Caki2 (cell line): Measurements from ENCODE around the gene PLEKHM2. TPM values are rescaled to one million over a fixed set of nuclear protein-coding genes. Genes with fewer than 3 reads are reported as not detected.
A peak's percentile ranks its signal among the peaks of the same experiment; 100 is the strongest.
"Not testable (repeated sequence)": the region's sequence is repeated elsewhere in the genome, so short reads cannot be mapped to it uniquely, and the experiment has no call there.

Experiments
- DNase-seq: peaks from one replicate; pipeline ENCODE4 v3.0.0-alpha.2; 2015; ENCODE audit warnings: low read depth
- in situ Hi-C: cut with HindIII; loops from 2 replicates; pipeline ENCODE4 v1.10.0; 2016; ENCODE audit warnings: low sequenced_read_pairs, low pct_unique_long_range_greater_than_20kb, mixed read lengths
- total RNA-seq: library from RNA; depleted of rRNA; stranded (reverse); fragments of >200 nt; shearing (Covaris generic); gene quantifications from 2 replicates; pipeline ENCODE4 v1.2.3, GENCODE V29; 2014; ENCODE audit warnings: low replicate concordance

The PLEKHM2 gene
- total RNA-seq, 1 experiment from 2014 or later, result 53.5 TPM

DNA sequence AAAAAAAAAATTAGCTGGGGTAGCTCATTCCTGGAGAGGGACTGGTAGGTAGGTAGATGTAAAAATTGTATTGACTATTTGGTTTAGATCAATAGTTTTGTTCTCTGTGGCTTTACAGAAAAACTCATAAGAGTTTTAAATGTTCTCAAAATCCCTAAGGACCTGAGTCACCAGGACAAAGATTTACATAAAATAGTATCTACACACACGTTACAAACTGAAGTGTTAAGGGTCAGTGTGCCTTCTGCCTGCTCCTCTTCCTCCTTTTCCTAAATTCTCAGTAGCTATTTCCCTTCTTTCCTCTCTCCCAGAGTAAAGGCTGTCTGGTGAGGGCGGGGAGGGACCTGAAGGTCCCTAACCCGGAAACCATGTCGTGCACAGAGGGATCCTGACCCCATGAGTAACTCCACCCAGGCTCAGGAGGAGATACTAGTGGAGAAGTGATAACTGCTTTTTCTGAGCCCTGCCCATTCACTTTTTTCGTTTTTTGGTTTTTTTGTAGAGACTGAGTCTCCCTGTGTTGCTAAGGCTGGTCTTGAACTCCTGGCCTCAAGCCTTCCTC, 8.1 kb downstream of the PLEKHM2 start:
- in situ Hi-C loops, result no loop called here
- no peak for DNase-seq

DNA sequence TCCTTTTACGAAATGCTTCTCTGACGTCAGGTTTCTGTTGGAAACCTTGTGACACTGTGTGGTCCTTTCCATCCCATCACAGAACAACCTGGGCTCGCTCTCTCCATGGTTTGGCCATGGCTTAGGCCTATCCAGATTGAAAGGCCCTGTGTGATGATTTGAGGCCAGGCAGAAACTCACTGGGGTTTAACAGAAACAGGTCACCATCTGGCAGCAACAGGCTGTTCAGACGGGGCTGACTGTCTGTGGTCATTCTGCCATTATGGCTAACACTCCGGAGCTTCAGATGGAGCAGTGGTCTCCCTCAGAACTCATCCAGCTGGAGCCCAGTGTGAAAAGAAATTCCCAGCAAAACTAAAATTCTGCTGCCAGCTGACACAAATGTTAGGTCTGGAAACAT, 9.3 kb downstream of the PLEKHM2 start:
- in situ Hi-C loops, result no loop called here
- DNase-seq, result no peak

DNA sequence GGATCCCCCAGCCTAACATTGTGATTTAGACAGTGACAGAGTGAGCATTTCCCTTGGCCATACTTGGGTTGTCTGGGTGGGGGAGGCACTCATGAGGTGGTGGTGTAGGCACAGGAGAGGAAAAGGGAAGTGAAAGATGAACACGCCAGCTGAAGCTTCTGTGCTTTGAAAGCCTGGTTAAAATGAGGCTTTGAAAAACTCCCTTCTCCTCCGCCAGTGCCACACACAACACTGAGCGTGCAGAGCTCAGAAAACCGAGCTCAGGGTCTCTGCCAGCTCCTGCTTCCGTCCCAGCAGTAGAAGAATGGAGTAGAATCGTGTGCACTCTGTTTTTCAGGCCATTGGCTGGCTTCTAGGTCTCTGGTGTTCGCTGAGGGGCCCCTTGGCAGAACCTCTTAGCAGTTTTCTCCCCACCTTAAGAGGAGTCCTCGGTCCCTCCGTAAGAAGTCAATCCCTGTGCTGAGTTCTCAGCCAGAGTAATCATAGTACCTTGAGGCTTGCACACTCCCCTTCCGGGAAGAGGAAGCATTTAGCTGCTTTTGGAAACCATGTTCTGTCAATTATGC, 12.9 kb downstream of the PLEKHM2 start:
- DNase-seq, result no peak
- in situ Hi-C loops, result no loop called here

DNA sequence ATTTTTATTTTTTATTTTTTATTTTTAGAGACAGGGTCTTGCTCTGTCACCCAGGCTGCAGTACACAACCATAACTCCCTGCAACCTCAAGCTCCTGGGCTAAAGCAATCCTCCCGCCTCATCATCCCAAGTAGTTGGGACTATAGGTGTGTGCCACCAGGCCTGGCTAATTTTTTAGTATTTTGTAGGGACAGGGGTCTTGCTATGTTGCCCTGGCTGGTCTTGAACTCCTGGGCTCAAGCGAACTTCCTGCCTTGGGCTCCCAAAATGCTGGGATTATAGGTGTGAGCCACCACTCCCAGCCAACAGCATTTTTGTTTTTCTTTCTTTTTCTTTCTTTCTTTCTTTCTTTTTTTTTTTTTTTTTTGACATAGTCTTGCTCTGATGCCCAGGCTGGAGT, 14.1 kb downstream of the PLEKHM2 start:
- in situ Hi-C loops, result no loop called here
- DNase-seq, result no peak

DNA sequence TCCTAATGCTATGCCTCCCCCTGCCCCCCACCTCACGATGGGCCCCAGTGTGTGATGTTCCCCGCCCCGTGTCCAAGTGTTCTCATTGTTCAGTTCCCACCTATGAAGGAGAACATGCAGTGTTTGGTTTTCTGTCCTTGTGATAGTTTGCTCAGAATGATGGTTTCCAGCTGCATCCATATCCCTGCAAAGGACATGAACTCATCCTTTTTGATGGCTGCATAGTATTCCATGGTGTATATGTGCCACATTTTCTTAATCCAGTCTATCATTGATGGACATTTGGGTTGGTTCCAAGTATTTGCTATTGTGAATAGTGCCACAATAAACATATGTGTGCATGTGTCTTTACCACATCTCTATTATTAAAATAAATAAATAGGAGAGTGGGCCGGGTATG, 15.2 kb downstream of the PLEKHM2 start:
- in situ Hi-C loops, DNase-seq: not testable (repeated sequence)

DNA sequence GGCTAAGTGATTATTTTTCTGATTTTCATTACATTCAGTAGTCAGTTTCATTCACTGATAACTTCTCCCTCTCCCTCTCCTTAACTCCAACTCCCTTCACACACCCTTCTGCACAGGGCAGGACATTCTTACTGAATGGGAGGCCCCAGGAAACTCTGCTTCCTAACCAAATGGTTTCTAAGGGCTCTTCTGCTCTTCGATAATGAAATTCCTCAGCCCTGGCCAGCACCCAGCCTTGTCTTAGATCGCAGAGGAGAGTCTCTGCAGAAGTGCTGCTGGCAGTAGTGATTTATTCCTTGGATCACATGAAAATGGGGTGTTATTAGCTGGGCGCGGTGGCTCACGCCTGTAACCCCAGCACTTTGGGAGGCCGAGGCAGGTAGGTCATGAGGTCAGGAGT, 16.4 kb downstream of the PLEKHM2 start:
- in situ Hi-C loops, result no loop called here
- DNase-seq, result no peak

DNA sequence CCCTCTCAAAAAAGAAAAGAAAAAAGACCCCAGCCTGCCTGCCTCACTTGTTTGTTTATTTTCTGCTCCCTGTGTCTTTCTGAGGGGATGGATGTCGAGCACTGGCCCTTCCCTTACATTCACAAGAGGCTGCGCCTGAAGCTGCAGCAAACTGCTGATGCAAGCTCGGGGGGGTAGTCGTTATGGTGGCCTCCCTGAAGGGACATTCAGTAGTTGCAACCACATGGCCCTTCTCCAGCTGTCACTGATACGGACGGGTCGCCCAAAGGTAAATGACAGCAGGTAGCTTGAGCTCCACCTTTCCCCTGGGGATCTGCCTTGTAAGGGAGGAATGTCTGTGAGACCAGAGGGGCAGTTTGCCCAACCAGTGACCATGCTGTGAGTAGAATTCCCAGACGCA, 17.7 kb downstream of the PLEKHM2 start:
- DNase-seq, result no peak
- in situ Hi-C loops, result no loop called here

DNA sequence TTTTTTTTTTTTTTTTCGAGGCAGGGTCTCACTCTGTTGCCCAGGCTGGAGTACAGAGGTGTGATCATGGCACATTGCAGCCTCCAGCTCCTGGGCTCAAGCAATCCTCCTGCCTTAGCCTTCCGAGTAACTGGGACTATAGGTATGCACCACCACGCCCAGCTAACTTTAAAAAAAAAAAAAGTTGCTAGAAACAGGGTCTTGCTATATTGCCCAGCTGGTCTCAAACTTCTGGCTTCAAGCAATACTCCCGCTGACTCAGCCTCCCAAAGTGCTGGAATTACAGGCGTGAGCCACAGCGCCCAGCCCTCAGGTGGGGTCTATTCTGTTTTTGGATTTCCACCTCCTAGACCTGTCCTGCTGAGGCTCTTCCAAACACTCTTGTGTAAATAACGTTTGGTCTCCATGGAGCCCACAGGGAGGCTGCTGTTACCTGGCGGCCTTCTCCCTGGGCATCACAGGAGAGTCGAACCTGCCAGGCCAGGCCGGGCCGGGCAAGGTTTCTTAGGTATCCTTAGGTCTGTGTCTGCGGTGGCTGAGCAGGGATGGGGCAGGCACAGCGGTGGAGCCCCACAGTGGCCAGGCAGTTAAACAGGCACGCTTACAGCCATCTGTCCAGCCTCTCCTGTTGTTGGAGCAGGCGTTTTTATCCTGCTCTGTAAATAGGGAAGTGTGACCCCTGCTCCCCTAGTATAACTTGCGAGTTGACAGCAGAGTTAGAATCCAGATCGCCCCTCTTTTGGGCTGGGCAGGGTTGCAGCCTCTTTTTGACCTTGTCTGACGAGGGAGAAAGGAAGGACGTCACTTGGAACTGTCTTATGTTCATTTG, 18.8 kb downstream of the PLEKHM2 start:
- DNase-seq, result no peak
- in situ Hi-C loops, result no loop called here

DNA sequence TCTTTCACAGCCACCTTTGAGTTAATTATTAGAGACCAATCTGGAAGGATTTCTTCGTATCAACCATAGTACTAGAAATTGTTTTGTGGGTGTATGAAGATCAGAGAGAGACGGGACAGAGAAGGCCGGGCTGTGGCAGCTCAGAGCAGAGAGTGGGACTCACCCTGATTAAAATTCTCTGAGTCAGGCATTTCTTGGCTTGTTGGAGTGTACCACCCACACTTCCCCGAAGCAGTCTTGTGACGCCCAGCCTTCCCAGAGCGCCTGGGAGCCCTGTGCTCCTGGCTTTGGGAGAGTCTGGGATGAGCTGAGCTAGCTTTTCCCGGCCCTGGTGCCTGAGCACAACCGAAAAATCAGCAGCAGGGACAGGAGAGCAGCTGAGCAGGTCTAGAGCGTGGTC, 19.4 kb downstream of the PLEKHM2 start:
- DNase-seq, result peak; percentile 69
- in situ Hi-C loops, result no loop called here

DNA sequence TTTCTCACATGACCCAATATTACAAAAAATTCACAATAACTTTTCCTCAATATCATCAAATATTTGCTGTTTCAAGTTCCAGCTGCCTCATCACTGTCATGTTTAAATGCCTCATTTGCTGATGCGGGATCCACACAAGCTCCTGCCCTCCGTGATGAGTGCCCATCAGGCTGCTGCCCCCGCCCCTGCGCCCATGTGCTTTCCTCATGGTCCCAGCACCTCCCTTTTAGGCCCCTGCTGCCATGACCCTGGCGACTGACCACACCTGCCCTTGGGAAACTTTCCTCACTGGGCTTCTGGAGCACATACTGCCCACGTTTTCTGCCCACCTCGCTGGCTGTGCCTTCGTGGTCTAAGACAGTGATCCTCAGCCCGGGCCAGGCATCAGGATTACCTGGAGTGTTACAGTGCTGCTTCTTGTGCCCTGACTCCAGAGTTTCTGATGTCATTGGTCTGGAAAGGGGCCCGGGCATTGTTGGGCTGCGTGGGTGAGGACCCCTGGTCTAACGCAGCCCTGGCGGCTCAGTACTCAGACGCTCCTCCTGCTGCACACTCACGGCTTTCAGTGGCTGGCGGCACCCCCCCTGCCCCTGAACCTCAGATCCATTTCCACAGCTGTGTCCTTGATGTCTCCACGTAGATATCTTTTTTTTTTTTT, 20.5 kb downstream of the PLEKHM2 start:
- in situ Hi-C loops, result no loop called here
- DNase-seq, result no peak

DNA sequence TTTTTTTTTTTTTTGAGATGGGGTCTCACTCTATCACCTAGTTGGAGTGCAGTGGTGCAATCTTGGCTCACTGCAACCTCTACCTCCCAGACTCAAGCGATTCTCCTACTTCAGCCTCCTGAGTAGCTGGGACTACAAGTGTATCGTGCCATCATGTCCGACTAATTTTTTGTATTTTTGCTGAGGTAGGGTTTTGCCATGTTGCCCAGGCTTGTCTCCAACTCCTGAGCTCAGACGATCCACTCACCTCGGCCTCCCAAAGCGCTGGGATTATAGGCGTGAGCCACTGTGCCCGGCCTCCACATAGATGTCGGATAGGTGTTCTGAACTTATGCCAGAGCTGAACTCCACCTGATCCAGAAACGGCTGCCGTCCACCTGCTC, 21.1 kb downstream of the PLEKHM2 start:
- DNase-seq, result no peak
- in situ Hi-C loops, result no loop called here

DNA sequence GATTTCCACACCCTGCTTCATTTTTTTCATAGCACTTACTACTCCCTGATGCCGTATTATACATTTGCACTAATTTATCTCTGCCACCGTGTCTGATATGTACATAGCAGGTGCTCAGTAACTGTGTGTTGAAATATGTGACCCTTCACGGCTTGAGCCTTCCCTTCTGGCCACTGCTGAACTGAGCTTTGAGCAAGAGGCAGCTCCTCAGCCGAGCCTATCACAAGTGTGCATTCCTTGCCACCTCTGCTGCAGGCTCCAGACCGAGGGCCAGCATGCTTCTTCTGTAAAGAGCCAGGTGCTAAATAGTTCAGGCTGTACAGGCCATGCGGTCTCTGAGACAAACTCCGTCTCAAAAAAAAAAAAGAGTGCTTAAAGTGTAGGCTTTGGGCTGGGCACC, 22.6 kb downstream of the PLEKHM2 start:
- in situ Hi-C loops, result no loop called here
- no peak for DNase-seq

DNA sequence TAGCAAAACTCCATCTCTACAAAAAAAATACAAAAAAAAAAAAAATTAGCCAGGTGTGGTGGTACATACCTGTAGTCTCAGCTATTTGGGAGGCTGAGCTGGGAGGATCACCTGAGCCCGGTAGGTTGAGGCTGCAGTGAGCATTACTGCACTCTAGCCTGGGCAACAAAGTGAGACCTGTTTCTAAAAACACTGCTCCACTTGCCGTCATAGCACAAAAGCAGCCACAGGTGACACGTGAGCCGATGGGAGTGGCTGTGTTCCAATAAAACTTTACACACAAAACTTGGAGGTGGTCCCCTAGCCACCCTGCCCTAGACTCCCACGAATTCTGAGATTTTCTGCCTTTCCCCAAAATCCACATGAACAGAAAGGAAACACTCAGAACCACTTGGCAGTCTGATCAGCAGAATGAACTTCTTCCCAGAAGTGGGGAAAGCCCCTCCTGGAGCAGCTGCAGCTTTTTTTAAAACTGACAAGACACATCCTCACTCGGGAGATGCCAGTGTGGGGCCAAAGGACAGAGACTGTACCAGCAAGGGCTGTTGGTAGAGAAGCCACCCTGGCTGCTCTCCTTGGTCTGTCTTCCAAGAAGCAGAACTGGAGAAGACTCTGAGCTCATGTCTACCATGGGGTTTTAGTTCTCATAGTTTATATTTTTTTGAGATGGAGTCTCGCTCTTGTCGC, 23.3 kb downstream of the PLEKHM2 start:
- in situ Hi-C loops, result no loop called here
- no peak for DNase-seq

DNA sequence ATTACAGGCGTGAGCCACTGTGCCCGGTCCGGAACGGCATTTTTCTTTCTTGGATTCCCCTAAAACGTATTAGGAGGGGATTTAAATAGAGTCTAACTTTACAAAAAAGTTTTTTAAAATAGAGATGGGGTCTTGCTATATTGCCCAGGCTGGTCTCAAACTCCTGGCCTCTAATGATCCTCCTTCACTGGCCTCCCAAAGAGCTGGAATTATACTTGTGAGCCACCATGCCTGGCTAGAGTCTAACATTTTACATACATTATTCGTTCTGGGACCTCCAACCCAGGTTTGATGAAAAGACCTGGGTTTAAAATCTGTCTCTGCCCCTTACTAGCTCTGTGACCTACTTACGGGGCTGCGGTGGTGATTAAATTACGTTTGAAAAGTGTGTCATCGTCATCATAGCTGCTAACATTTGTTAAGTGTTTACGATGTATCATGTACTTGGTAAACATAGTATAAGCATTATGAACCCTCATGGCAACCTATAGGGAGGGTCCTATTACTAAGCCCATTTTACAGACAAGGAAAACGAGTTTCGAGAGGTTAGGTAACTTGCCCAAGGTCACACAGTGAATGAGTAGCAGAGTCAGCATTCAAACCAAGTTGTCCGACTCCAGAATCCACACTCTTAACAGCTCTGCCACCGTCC, 24.5 kb downstream of the PLEKHM2 start:
- no peak for DNase-seq
- in situ Hi-C loops, result no loop called here

DNA sequence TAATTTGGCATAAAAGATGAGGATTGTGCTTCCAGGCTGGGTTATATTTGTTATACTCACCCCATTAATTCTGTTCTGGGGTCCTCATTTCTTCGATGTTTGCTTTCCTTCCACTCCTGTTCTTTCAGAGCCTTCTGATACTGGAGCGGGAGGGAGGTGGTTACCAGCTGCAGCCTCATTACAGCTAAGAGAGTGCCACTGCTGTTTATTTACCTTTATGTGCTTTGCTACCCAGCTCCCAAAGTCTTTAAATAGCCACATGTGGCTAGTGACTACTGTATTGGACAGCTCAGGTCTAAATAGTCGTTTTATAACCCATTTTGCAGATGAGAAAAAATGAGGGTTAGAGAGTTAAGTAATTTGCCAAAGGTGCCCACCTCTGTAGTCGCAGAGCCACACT, 25.1 kb downstream of the PLEKHM2 start:
- DNase-seq, result no peak
- in situ Hi-C loops, result no loop called here

DNA sequence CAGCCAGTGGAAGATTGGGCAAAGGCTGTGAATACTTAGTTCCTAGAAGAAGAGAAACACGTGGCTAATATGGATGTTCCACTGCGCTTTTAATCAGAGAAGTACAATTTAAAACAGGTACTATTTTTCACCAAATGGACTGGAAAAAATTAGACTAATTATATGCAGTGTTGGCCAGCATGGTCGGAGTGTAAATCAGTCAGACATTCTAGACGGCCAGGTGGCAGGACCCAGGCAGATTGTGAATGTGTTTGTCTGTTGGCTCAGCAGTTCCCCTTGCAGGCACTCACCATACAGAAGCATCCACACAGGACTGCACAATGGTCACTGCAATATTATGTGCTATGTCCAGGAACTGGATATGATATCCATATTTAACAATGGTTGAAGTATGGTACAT, 28.0 kb downstream of the PLEKHM2 start:
- DNase-seq, result no peak
- in situ Hi-C loops, result no loop called here

DNA sequence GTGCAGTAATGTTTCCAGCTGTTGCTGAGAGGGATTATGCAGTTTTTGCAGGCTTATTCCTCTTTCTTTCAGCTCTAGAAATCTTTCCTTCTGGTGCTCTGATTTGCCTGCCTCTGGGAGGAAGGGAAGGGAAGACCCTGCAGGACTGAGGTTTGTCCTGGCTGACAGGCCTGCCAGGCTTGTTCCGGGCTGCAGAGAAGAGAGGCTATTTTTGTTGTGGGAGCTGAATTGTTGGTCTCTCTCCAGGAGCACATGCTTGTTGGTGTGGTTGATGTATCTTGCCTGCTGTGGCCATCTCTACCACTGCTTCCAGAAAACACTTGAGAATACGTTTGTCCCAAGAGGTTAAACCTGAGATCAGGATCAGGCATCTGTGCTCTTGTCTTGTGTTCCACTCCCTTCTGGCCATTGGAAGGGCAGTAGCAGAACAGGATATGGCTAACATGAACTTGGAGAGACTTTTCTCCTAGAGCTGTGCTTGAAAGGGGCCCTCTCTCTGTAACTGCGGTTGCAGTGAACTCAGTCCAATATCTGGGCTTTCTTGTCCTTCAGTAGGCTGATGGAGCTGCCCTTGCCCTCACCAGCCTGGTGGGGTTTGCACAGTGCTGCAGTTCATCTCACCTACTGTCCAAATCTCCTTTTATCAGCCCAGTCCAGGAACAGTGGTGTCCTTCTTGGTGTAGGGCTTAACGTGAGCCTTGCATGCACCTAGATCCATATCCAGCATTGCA, 30.5 kb downstream of the PLEKHM2 start:
- in situ Hi-C loops, result no loop called here
- DNase-seq, result no peak
